Measurements from ENCODE around the gene ZNF205. TPM values are rescaled to one million over a fixed set of nuclear protein-coding genes. Genes with fewer than 3 reads are reported as not detected.

Gene ZNF205
- 3.9 and 8.4 TPM in 2 replicates for total RNA-seq (2011; cell fraction: chromatin; rRNA removed; ENCODE audit: low replicate concordance)
- total RNA-seq (2011; cell fraction: nucleolus; rRNA removed), result 8.7 and 9.3 TPM in 2 replicates
- total RNA-seq (2011; cell fraction: nucleoplasm; rRNA removed), result 3.0 and 3.1 TPM in 2 replicates
- total RNA-seq (2014; rRNA removed), result 11.8 and 14.2 TPM in 2 replicates
- total RNA-seq (2014; rRNA removed; fragmentation: Illumina TruSeq; extraction: Trizol), result 1.9 and 2.4 TPM in 2 replicates
- total RNA-seq (2015; rRNA removed; fragmentation: Illumina TruSeq; extraction: Trizol), result 5.1 and 5.4 TPM in 2 replicates
- 9.4 and 10.1 TPM in 2 replicates for total RNA-seq (2021)
- polyA plus RNA-seq (2011; rRNA removed), result 3.6 and 4.7 TPM in 2 replicates
- polyA plus RNA-seq (2011; cell fraction: cytosol; rRNA removed), result 6.0 and 16.0 TPM in 2 replicates
- polyA plus RNA-seq (2011; cell fraction: nucleus; rRNA removed), result 6.6 and 12.0 TPM in 2 replicates
- 6.3 and 12.0 TPM in 2 replicates for polyA plus RNA-seq (2012)
- 3.3 and 5.0 TPM in 2 replicates for polyA plus RNA-seq (2014; fragmentation: Illumina TruSeq; extraction: Trizol)
- polyA plus RNA-seq (2014; fragmentation: Nextera tagmentation; extraction: Ambion mirVana), result not detected
- polyA plus RNA-seq (2014; rRNA removed), result 8.3 and 8.7 TPM in 2 replicates
- 0.81 and 2.0 TPM in 2 replicates for polyA minus RNA-seq (2011; rRNA and poly(A)+ RNA removed)
- polyA minus RNA-seq (2011; cell fraction: cytosol; rRNA and poly(A)+ RNA removed), result 4.6 and 6.7 TPM in 2 replicates
- polyA minus RNA-seq (2011; cell fraction: nucleus; rRNA and poly(A)+ RNA removed), result 1.9 and 2.6 TPM in 2 replicates
- percentile 54 among the genes with signal in this experiment for Bru-seq, nascent RNA
- percentile 55 among the genes with signal in this experiment for BruChase-seq, experiment 1, labeled RNA remaining after a 2-hour chase
- BruChase-seq, experiment 2, labeled RNA remaining after a 6-hour chase, result percentile 60 among the genes with signal in this experiment
- long read RNA-seq, experiment 1, partial matches to known transcripts, result 15 of 18 reads
- long read RNA-seq, experiment 1, other reads (novel, unspliced or antisense), result 2 of 18 reads
- long read RNA-seq, experiment 2, partial matches to known transcripts, result 3 of 15 reads
- long read RNA-seq, experiment 2, other reads (novel, unspliced or antisense), result 5 of 15 reads
- long read RNA-seq, experiment 3, partial matches to known transcripts, result 1 of 4 reads
- long read RNA-seq, experiment 3, other reads (novel, unspliced or antisense), result 1 of 4 reads

- Histone ChIP-seq H3K79me2 (ENCODE audit: control insufficient read depth, insufficient read depth, low read length) (peaks cover 12% of the 10 kb centered on the region), H4K20me1 (replicated peaks; ENCODE audit: control insufficient read depth, insufficient read depth, low read length) (no peaks in the 10 kb centered on the region; the same call in 1 of the 2 replicates), H3K4me1 (replicated peaks in 1 of 2; ENCODE audit: control insufficient read depth in 2 of 2, insufficient read depth in 2 of 2, low read length in 2 of 2) (peaks cover 9 to 34% of the 10 kb centered on the region in 2 experiments; a peak in 4 of 5 replicates), H3K4me3 (peak within 1 kb of the TSS; percentile 87), H3K9ac (ENCODE audit: insufficient read depth in 1 of 2, low read depth in 2 of 2, low read length in 2 of 2) (peak within 1 kb of the TSS; percentile 68 to 97), H3K27me3 (ENCODE audit: control insufficient read depth in 2 of 2, insufficient read depth in 2 of 2, low read length in 2 of 2) (no peaks in the 10 kb centered on the region), H3K27ac (ENCODE audit: extremely low read depth, low read depth, low read length) (peak within 1 kb of the TSS; percentile 25; the same call in 2 of the 3 replicates), H3K4me2 (ENCODE audit: insufficient read depth, low read length) (peak within 1 kb of the TSS; percentile 91), H3K9me3 (replicated peaks; ENCODE audit: control insufficient read depth, insufficient read depth, low read depth, low read length) (no peaks in the 10 kb centered on the region), H3K9me1 (ENCODE audit: control insufficient read depth, insufficient read depth, low read length) (no peaks in the 10 kb centered on the region), H3K36me3 (ENCODE audit: control insufficient read depth, insufficient read depth, low read length) (peaks cover 4% of the 10 kb centered on the region; the same call in 2 of the 3 replicates), H2AFZ (ENCODE audit: low read depth, low read length) (peak within 1 kb of the TSS; percentile 88)
- TSS peak; percentile 95 for BruUV-seq (replicated peaks)
- FAIRE-seq (peak; percentile 74), ATAC-seq (peak; percentile 91), DNase-seq (ENCODE audit: extremely low read depth in 1 of 4, low spot score in 3 of 4) (peak; percentile 84 to 90 (median 87))
- CTCF ChIA-PET (ENCODE audit: low intra/inter-chr PET ratio), result no interaction called here
- in situ Hi-C loops (cut with MboI) (no loop called here), intact Hi-C loops (cut with micrococcal nuclease) (no loop called here)
- 4% methylated on average over 19 of the region's 23 CpGs for WGBS (ENCODE audit: insufficient coverage, low coverage, missing lambda C conversion rate)
- POLR2A ChIA-PET, result interaction anchor here (0.5 to 1.6 kb wide), 10 partner anchors 9 to 360 kb away, joined by 3 to 5 read pairs (median 3); no protein-coding TSS in a partner anchor
- TF ChIP-seq NELFE (IDR thresholded peaks at IDR 0.05; ENCODE audit: insufficient read depth, insufficient read length), result no peak
- no peak for TF ChIP-seq PRMT5 (CRISPR knock-in tag; IDR thresholded peaks at IDR 0.05)
- TF ChIP-seq IFI16 (CRISPR knock-in tag; IDR thresholded peaks at IDR 0.05), result no peak
- TF ChIP-seq ZNF431 (CRISPR knock-in tag; IDR thresholded peaks at IDR 0.05), result no peak
- no peak for TF ChIP-seq SRF (CRISPR knock-in tag; IDR thresholded peaks at IDR 0.05)
- no peak for TF ChIP-seq ZNF407 (IDR thresholded peaks at IDR 0.05; ENCODE audit: low read depth)
- TF ChIP-seq THRAP3 (IDR thresholded peaks at IDR 0.05; ENCODE audit: borderline replicate concordance), result no peak
- TF ChIP-seq EZH2 (IDR thresholded peaks at IDR 0.05; ENCODE audit: borderline replicate concordance, low read depth, low read length), result no peak
- no peak for TF ChIP-seq NCOR1 (IDR thresholded peaks at IDR 0.05)
These were observed at the start of gene ZNF205 for GRCh38 chr16:3112058-3112880. Gene ZNF205 (plus strand): TSS chr16:3112586. CDS start chr16:3113431, 845 bp downstream.
